Mucosa of stomach (tissue), 1 donor: ENCODE results near the gene EVL.

Experiments used
- H3K27me3 ChIP-seq: one replicate; pipeline ENCODE4 v1.7.0; 2013; ENCODE audit warnings: mild to moderate bottlenecking, low read length; ENCODE audit not compliant: control insufficient read depth, insufficient read depth
- H3K36me3 ChIP-seq: one replicate; pipeline ENCODE4 v1.7.0; 2013; ENCODE audit warnings: low read length; ENCODE audit not compliant: control insufficient read depth, insufficient read depth
- H3K4me1 ChIP-seq: one replicate; pipeline ENCODE4 v1.7.0; 2013; ENCODE audit warnings: mild to moderate bottlenecking, low read length; ENCODE audit not compliant: control insufficient read depth, insufficient read depth
- H3K4me3 ChIP-seq: one replicate; pipeline ENCODE4 v1.7.0; 2013; ENCODE audit warnings: low read length
- H3K9ac ChIP-seq: one replicate; pipeline ENCODE4 v1.7.0; 2013; ENCODE audit warnings: mild to moderate bottlenecking, low read length, moderate library complexity
- H3K9me3 ChIP-seq: one replicate; pipeline ENCODE4 v1.7.0; 2013; ENCODE audit warnings: mild to moderate bottlenecking, low read length, moderate library complexity; ENCODE audit not compliant: control insufficient read depth
- donor health status: Pancreatic carcinoma.

The EVL gene

GRCh38 chr14:100081997-100082625 lies 16.9 kb downstream of the EVL start:
- no peaks in the 10 kb centered on the region for H3K4me1 ChIP-seq
- H3K9me3 ChIP-seq, result no peaks in the 10 kb centered on the region
- no peak overlapping the region for H3K9ac ChIP-seq
- no peaks in the 10 kb centered on the region for H3K36me3 ChIP-seq
- no peaks in the 10 kb centered on the region for H3K27me3 ChIP-seq
- no peak overlapping the region for H3K4me3 ChIP-seq

GRCh38 chr14:100082723-100083122 lies 17.5 kb downstream of the EVL start:
- no peaks in the 10 kb centered on the region for H3K4me1 ChIP-seq
- H3K36me3 ChIP-seq, result no peaks in the 10 kb centered on the region
- no peak overlapping the region for H3K9ac ChIP-seq
- H3K27me3 ChIP-seq, result no peaks in the 10 kb centered on the region
- no peaks in the 10 kb centered on the region for H3K9me3 ChIP-seq
- no peak overlapping the region for H3K4me3 ChIP-seq

DNA sequence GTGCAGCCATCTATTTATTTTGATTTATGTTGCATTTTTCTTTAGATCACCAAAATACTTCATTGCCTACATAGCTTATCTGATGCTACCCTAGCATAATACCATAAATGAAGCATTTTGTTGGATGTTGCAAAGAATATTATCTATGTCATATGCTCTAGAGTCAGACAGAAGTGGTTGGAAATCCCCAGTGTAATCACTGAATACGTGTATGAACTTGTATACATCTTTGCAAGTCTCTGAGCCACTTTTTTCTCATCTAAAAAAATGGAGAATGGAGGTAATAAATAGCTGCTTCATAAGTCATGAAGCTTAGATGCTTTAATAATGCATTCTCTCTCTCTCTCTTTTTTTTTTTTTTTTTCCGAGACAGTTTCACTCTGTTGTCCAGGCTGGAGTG lies 18.5 kb downstream of the EVL start:
- H3K9ac ChIP-seq, result no peak overlapping the region
- no peaks in the 10 kb centered on the region for H3K4me1 ChIP-seq
- H3K36me3 ChIP-seq, result no peaks in the 10 kb centered on the region
- H3K27me3 ChIP-seq, result no peaks in the 10 kb centered on the region
- no peak overlapping the region for H3K4me3 ChIP-seq
- no peaks in the 10 kb centered on the region for H3K9me3 ChIP-seq

DNA sequence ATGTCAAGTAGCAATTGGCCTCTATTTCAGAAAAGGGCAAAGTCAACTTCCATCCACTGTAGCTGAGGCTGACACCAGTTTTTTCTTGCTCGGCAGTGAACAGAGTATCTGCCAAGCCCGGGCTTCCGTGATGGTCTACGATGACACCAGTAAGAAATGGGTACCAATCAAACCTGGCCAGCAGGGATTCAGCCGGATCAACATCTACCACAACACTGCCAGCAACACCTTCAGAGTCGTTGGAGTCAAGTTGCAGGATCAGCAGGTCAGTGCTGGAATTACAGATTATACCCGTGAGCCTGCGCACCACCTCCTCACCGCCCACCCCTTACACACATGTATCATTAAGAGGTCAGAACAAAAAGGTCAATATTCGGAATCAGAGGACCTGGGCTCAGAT lies 19.4 kb downstream of the EVL start:
- Histone ChIP-seq H3K9me3 (no peaks in the 10 kb centered on the region), H3K36me3 (no peaks in the 10 kb centered on the region), H3K27me3 (no peaks in the 10 kb centered on the region), H3K9ac (no peak overlapping the region), H3K4me1 (no peaks in the 10 kb centered on the region), H3K4me3 (no peak overlapping the region)

DNA sequence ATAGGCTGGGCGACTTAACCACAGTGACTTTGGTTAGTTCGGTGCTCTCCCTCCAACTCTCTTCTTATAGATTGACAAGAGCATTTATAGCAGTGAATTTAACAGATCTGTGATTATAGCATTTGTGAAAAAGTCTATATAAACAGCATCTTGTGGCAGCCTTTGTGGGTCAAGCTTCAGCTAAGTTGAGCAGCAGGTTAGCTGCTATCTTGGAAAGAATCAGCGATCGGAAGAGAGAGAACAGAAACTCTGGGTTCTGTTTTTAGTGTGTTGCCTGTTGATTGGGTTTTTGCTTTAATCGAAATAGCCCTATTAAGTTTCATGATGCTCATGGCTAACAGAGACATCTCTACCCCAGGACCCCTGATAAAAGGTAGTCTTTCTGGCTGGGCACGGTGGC lies 20.2 kb downstream of the EVL start:
- Histone ChIP-seq H3K27me3 (no peaks in the 10 kb centered on the region), H3K4me1 (no peaks in the 10 kb centered on the region), H3K4me3 (no peak overlapping the region), H3K36me3 (no peaks in the 10 kb centered on the region), H3K9ac (no peak overlapping the region), H3K9me3 (no peaks in the 10 kb centered on the region)

GRCh38 chr14:100086361-100086760 lies 21.1 kb downstream of the EVL start:
- Histone ChIP-seq H3K36me3 (no peaks in the 10 kb centered on the region), H3K27me3 (no peaks in the 10 kb centered on the region)

GRCh38 chr14:100088226-100088625 lies 23.0 kb downstream of the EVL start:
- H3K4me3 ChIP-seq, result no peak overlapping the region
- no peaks in the 10 kb centered on the region for H3K9me3 ChIP-seq
- H3K27me3 ChIP-seq, result no peaks in the 10 kb centered on the region
- H3K4me1 ChIP-seq, result no peaks in the 10 kb centered on the region
- no peak overlapping the region for H3K9ac ChIP-seq
- no peaks in the 10 kb centered on the region for H3K36me3 ChIP-seq

More at GRCh38 chr14:100086361-100086760, 21.1 kb downstream of the EVL start:
- Histone ChIP-seq H3K9ac (no peak overlapping the region), H3K9me3 (no peaks in the 10 kb centered on the region), H3K4me3 (no peak overlapping the region), H3K4me1 (no peaks in the 10 kb centered on the region)

DNA sequence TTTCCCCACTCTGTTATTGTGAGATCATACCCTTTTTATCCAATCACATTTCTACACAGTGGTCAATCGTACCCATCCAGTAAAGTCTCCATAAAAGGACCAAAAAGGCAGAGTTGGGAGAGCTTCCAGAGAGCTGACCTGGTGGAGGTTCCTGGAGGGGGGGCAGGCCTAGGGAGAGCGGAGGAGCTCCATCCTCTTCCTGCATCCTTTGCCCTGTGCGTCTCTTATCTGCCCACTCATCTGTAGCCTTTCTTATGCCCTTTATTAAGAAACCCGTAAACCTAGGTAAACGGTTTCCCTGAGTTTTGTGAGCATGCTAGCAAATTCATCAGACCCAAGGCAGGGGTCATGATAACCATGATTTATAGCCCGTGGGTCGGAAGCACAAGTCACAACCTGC lies 26.2 kb downstream of the EVL start:
- Histone ChIP-seq H3K9ac (no peak overlapping the region), H3K4me3 (no peak overlapping the region), H3K9me3 (no peaks in the 10 kb centered on the region), H3K4me1 (no peaks in the 10 kb centered on the region), H3K27me3 (no peaks in the 10 kb centered on the region), H3K36me3 (no peaks in the 10 kb centered on the region)

GRCh38 chr14:100092832-100093231 lies 27.6 kb downstream of the EVL start:
- H3K4me3 ChIP-seq, result no peak overlapping the region
- no peak overlapping the region for H3K9ac ChIP-seq
- H3K9me3 ChIP-seq, result no peaks in the 10 kb centered on the region
- H3K4me1 ChIP-seq, result no peaks in the 10 kb centered on the region
- H3K27me3 ChIP-seq, result no peaks in the 10 kb centered on the region
- H3K36me3 ChIP-seq, result no peaks in the 10 kb centered on the region

GRCh38 chr14:100093319-100093718 lies 28.1 kb downstream of the EVL start:
- no peak overlapping the region for H3K4me3 ChIP-seq
- no peaks in the 10 kb centered on the region for H3K27me3 ChIP-seq
- no peaks in the 10 kb centered on the region for H3K36me3 ChIP-seq
- no peaks in the 10 kb centered on the region for H3K4me1 ChIP-seq
- no peaks in the 10 kb centered on the region for H3K9me3 ChIP-seq
- H3K9ac ChIP-seq, result no peak overlapping the region

DNA sequence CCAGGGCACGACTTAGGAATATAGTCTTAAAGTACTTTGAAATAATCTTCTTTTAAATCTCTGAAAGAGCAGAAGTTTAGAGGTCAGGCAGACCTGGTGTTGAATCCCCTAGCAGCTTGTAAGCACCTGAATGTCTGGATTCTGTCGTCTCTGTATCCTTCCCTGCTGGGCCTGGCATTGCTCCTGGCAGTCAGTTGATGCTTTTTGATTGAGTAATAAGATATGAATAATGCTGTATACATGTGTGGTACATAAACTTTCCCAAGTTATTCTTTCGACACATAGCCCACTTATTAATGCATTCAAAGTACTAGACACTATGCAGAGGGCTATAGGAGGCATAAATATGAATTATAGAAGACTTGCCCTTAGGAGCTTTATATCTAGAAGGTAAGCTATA lies 31.4 kb downstream of the EVL start:
- no peaks in the 10 kb centered on the region for H3K27me3 ChIP-seq
- H3K9me3 ChIP-seq, result no peaks in the 10 kb centered on the region
- H3K36me3 ChIP-seq, result no peaks in the 10 kb centered on the region
- H3K9ac ChIP-seq, result no peak overlapping the region
- H3K4me1 ChIP-seq, result no peaks in the 10 kb centered on the region
- no peak overlapping the region for H3K4me3 ChIP-seq

GRCh38 chr14:100098171-100098570 lies 32.9 kb downstream of the EVL start:
- Histone ChIP-seq H3K27me3 (no peaks in the 10 kb centered on the region), H3K4me3 (no peak overlapping the region), H3K9ac (no peak overlapping the region), H3K4me1 (no peaks in the 10 kb centered on the region), H3K36me3 (no peaks in the 10 kb centered on the region), H3K9me3 (no peaks in the 10 kb centered on the region)
